ENCODE measurements around the gene SHISA9.

The SHISA9 gene

DNA sequence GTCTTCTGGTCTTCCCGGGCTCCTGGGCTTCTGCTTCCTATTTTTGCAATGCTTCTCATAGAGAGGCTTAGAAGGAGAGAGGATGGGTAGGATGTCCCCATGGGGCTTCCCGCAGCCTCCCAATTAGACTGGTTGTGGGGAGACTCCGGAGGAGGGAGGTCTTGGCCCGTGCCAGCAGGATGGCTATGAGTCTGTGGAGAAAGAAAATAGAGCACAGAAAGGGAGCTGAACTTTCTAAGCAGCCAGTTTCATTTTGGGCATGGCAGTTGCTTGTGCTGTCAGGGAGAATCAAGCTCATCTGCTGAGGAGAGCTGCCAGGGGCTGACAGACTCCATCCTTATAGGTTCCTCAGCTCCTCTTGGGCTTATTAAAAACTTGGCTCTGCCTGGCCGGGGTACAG is 204.0 kb downstream of the SHISA9 start:
- Histone ChIP-seq H3K79me2 (ENCODE audit: insufficient read depth, low read length) (no peaks in the 10 kb centered on the region), H3K4me1 (ENCODE audit: insufficient read depth, low read length, severe bottlenecking) (no peaks in the 10 kb centered on the region), H4K20me1 (ENCODE audit: insufficient read depth, low read length) (no peaks in the 10 kb centered on the region), H3K9me2 (ENCODE audit: low read depth, low read length) (no peaks in the 10 kb centered on the region), H3F3A (ENCODE audit: insufficient read depth, low read length) (no peaks in the 10 kb centered on the region), H3K4me3 (ENCODE audit: low read depth, low read length, poor library complexity, severe bottlenecking) (no peak overlapping the region), H2AFZ (ENCODE audit: low read length) (no peak overlapping the region), H3K9ac (ENCODE audit: low read length) (no peak overlapping the region), H3K4me2 (ENCODE audit: low read length) (no peak overlapping the region), H3K9me3 (ENCODE audit: low read length) (0 out of 2 replicates have a peak, but pooled peaks cover 3% of the 10 kb centered on the region), H3K36me3 (ENCODE audit: insufficient read depth, low read length) (no peaks in the 10 kb centered on the region), H3K27me3 (ENCODE audit: insufficient read depth, low read length) (no peaks in the 10 kb centered on the region), H3K27ac (ENCODE audit: low read depth, low read length, poor library complexity, severe bottlenecking) (no peak overlapping the region)
- TF ChIP-seq CTCF (IDR thresholded peaks at IDR 0.05; ENCODE audit: low read length) (no peak), EZH2 (IDR thresholded peaks at IDR 0.05; ENCODE audit: borderline replicate concordance, low read length) (no peak)

GRCh38 chr16:13106464-13106863 is 205.1 kb downstream of the SHISA9 start:
- Histone ChIP-seq H3K36me3 (ENCODE audit: insufficient read depth, low read length) (no peaks in the 10 kb centered on the region), H3K27ac (ENCODE audit: low read depth, low read length, poor library complexity, severe bottlenecking) (no peak overlapping the region), H3K9me3 (ENCODE audit: low read length) (0 out of 2 replicates have a peak, but pooled peaks cover 3% of the 10 kb centered on the region), H3K4me1 (ENCODE audit: insufficient read depth, low read length, severe bottlenecking) (no peaks in the 10 kb centered on the region), H3K9me2 (ENCODE audit: low read depth, low read length) (no peaks in the 10 kb centered on the region), H3F3A (ENCODE audit: insufficient read depth, low read length) (no peaks in the 10 kb centered on the region), H3K9ac (ENCODE audit: low read length) (no peak overlapping the region), H3K4me2 (ENCODE audit: low read length) (no peak overlapping the region), H3K27me3 (ENCODE audit: insufficient read depth, low read length) (no peaks in the 10 kb centered on the region), H4K20me1 (ENCODE audit: insufficient read depth, low read length) (no peaks in the 10 kb centered on the region), H3K4me3 (ENCODE audit: low read depth, low read length, poor library complexity, severe bottlenecking) (no peak overlapping the region), H2AFZ (ENCODE audit: low read length) (no peak overlapping the region), H3K79me2 (ENCODE audit: insufficient read depth, low read length) (no peaks in the 10 kb centered on the region)
- TF ChIP-seq CTCF (IDR thresholded peaks at IDR 0.05; ENCODE audit: low read length) (no peak), EZH2 (IDR thresholded peaks at IDR 0.05; ENCODE audit: borderline replicate concordance, low read length) (no peak)

- H3K27ac ChIP-seq (ENCODE audit: low read depth, low read length, poor library complexity, severe bottlenecking) = no peak overlapping the region
- TF ChIP-seq CTCF (IDR thresholded peaks at IDR 0.05; ENCODE audit: low read length) = no peak
- TF ChIP-seq EZH2 (IDR thresholded peaks at IDR 0.05; ENCODE audit: borderline replicate concordance, low read length) = no peak
- H3F3A ChIP-seq (ENCODE audit: insufficient read depth, low read length) = no peaks in the 10 kb centered on the region
- no peak overlapping the region for H3K4me2 ChIP-seq (ENCODE audit: low read length)
- no peaks in the 10 kb centered on the region for H3K4me1 ChIP-seq (ENCODE audit: insufficient read depth, low read length, severe bottlenecking)
- no peak overlapping the region for H2AFZ ChIP-seq (ENCODE audit: low read length)
- H3K4me3 ChIP-seq (ENCODE audit: low read depth, low read length, poor library complexity, severe bottlenecking) = no peak overlapping the region
- H3K27me3 ChIP-seq (ENCODE audit: insufficient read depth, low read length) = no peaks in the 10 kb centered on the region
- no peaks in the 10 kb centered on the region for H3K79me2 ChIP-seq (ENCODE audit: insufficient read depth, low read length)
- no peaks in the 10 kb centered on the region for H3K9me2 ChIP-seq (ENCODE audit: low read depth, low read length)
- H3K9me3 ChIP-seq (ENCODE audit: low read length) = 0 out of 2 replicates have a peak, but pooled peaks cover 3% of the 10 kb centered on the region
- no peaks in the 10 kb centered on the region for H3K36me3 ChIP-seq (ENCODE audit: insufficient read depth, low read length)
- H3K9ac ChIP-seq (ENCODE audit: low read length) = no peak overlapping the region
- no peaks in the 10 kb centered on the region for H4K20me1 ChIP-seq (ENCODE audit: insufficient read depth, low read length)
Measured at GRCh38 chr16:13108126-13108525, 206.7 kb downstream of the SHISA9 start.

Data from OCI-LY1 (cell line).